Aorta (tissue), 5 donors: Measurements from ENCODE around the gene CFAP73. TPM values are rescaled to one million over a fixed set of nuclear protein-coding genes. Genes with fewer than 3 reads are reported as not detected.
"Not testable (repeated sequence)": the region's sequence is repeated elsewhere in the genome, so short reads cannot be mapped to it uniquely, and the experiment has no call there.

Experiments
- ATAC-seq: fragments of 200-7000 bp; cut with Tn5 transposase; one replicate; pipeline ENCODE4 v1.9.1; 2022; ENCODE audit warnings: moderate library complexity; ENCODE audit not compliant: low FRiP score
- DNase-seq, 2 donors: peaks; one replicate each; pipeline ENCODE4 v3.0.0-alpha.2; 2020
- H3K27ac ChIP-seq, 2 donors: one replicate each; pipeline ENCODE4 v1.5.1; 2013; ENCODE audit warnings: low read length in 2 of 2, mild to moderate bottlenecking in 2 of 2, moderate library complexity in 2 of 2, control low read depth in 1 of 2, inconsistent platforms in 1 of 2, low read depth in 1 of 2
- H3K27me3 ChIP-seq, 2 donors: one replicate each; pipeline ENCODE4 v1.6.1; 2013; ENCODE audit warnings: control low read depth in 1 of 2, low read length in 1 of 2, mild to moderate bottlenecking in 1 of 2, moderate library complexity in 1 of 2; ENCODE audit not compliant: insufficient read depth in 2 of 2, control insufficient read depth in 1 of 2
- H3K36me3 ChIP-seq, 2 donors: one replicate each; pipeline ENCODE4 v1.6.1; 2013; ENCODE audit warnings: control low read depth in 1 of 2, low read length in 1 of 2, mild to moderate bottlenecking in 1 of 2; ENCODE audit not compliant: insufficient read depth in 2 of 2, control insufficient read depth in 1 of 2
- H3K4me1 ChIP-seq, 2 donors: one replicate each; pipeline ENCODE4 v1.6.1; 2013; ENCODE audit warnings: low read length in 2 of 2, control low read depth in 1 of 2, mild to moderate bottlenecking in 1 of 2, moderate library complexity in 1 of 2; ENCODE audit not compliant: insufficient read depth in 2 of 2, control insufficient read depth in 1 of 2
- H3K4me3 ChIP-seq, 2 donors: one replicate each; pipeline ENCODE4 v1.5.1; 2013; ENCODE audit warnings: low read length in 2 of 2, control low read depth in 1 of 2, mild to moderate bottlenecking in 1 of 2
- H3K9me3 ChIP-seq: one replicate; pipeline ENCODE4 v1.6.1; 2013; ENCODE audit warnings: mild to moderate bottlenecking, low read length; ENCODE audit not compliant: control insufficient read depth
- WGBS, 2 donors: extraction: QIAGEN DNeasy Blood & Tissue Kit; methylation state at CpG; one replicate each; pipeline ENCODE4 v1.1.7; 2013; 5-methylcytosine and 5-hydroxymethylcytosine counted together
- intact Hi-C, 2 donors: fragments of 100-400 bp; cut with DNase I; formaldehyde crosslinking; loops; one replicate each; pipeline versions ENCODE4 v1.14.2 to v1.15.0; 2022
- polyA plus RNA-seq, 2 donors: library from polyadenylated mRNA; stranded (reverse); fragments of 200-250 nt; gene quantifications; one replicate each; pipeline ENCODE4 v1.2.3, GENCODE V29; 2013
- total RNA-seq, 2 donors: library from RNA; stranded (reverse); fragmentation: NEBNext Ultra II Directional; extraction: Animal tissue kit (Norgen Biotek cat#: 25700); gene quantifications; one replicate each; pipeline ENCODE4 v1.2.1, GENCODE V29; 2021
- donor health status: healthy with polysubstance abuse.
- donor health status: Bipolar disorder and iron deficiency.
- donor health status: DM: no; HTN: no; CAD: no.
- donor health status: DM: no; HTN: no; CAD: no.
- donor health status: DM: yes; HTN: yes; CAD: no.

CFAP73 gene
- total and polyA plus RNA-seq, 4 donors, result 0.10 TPM; not detected in 3

DNA sequence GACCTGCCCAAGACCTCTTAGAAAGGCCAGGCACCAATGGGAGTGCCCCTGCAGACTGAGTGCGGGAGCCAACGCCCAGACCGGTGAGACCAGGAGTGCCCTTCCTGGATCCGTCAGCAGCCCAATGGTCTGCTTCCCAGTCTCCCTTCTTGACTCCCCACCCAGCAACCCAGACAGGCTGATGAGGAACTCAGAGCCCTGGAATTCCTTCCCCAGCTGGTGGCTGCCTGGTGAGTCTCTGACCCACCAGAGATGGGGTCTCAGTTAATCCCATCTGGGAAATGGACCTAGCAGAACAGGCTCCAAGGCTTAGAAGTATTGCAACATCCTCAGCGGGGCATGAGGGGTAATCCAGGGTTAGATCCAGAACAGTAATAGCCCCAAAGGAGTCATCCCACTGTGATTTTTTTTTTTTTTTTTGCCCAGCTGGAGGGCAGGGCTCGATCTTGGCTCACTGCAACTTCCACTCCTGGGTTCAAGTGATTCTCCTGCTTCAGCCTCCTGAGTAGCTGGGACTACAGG, 12.5 kb upstream of the CFAP73 start:
- no peak overlapping the region for H3K27ac ChIP-seq
- WGBS, 2 donors, result 83 to 86% methylated on average over 6 of the region's 6 CpGs

DNA sequence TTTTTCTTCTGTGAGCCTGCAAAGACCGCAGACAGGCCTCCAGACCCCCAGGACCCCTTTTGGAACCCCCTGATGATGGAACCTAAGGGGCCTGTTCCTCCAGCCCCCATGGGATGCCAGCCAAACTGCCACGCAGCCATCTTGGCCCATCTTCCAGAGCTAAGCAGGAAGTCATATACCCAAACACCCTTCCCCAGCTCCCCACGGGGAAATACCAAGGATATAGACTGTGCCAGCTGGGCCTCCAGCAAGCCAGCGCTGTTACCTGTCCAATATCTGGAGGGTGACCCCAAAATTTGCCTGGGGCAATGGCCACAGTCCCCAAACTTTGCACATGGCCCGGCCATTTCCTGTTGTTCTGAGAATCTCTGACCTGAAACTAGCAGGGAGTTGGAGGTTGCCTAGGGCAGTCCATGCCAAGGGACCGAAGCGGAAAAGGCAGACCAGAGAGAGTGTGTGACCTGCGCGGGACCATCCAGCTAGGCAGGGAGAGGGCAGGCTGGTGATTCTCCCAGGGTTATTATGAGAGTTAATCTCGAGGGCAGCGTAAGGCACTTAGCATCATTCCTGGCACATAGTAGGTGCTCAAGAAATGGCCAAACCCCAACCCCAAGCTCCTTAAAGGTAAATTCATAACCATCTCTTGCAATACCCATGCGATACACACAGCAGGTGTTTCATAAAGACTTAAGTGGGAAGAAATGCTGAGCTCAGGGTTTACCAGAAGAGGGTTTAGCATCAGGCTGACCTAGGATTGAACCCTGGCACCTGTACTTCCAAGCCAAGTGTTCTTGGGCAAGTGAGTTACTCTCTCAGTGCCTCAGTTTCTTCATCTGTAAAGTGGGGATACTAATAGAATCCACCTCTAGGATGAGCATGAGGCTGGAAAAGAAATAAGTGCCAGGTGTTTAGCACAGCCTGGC, 11.4 kb upstream of the CFAP73 start:
- 83 to 84% methylated on average over 12 of the region's 12 CpGs for WGBS, 2 donors
- DNase-seq, result peak in 1 of 2 donors; percentile 45
- Histone ChIP-seq H3K9me3 (no peaks in the 10 kb centered on the region), H3K27ac (no peak overlapping the region), H3K4me1 (no peaks in the 10 kb centered on the region), H3K27me3 (no peaks in the 10 kb centered on the region), H3K4me3 (no peak overlapping the region), H3K36me3 (no peaks in the 10 kb centered on the region)
- intact Hi-C loops, result no loop called here
- no peak for ATAC-seq

More for the DNA sequence above, 12.5 kb upstream of the CFAP73 start:
- no peaks in the 10 kb centered on the region for H3K9me3 ChIP-seq
- no peaks in the 10 kb centered on the region for H3K36me3 ChIP-seq
- intact Hi-C loops, result no loop called here
- H3K27me3 ChIP-seq, result no peaks in the 10 kb centered on the region
- H3K4me3 ChIP-seq, result no peak overlapping the region
- no peak for ATAC-seq
- DNase-seq, result peak in 1 of 2 donors; percentile 40
- no peaks in the 10 kb centered on the region for H3K4me1 ChIP-seq

- 77 to 81% methylated on average over 3 of the region's 3 CpGs for WGBS, 2 donors
- H3K27ac ChIP-seq, result no peak overlapping the region
- no peaks in the 10 kb centered on the region for H3K9me3 ChIP-seq
- no peak overlapping the region for H3K4me3 ChIP-seq
- ATAC-seq (no peak), DNase-seq (peak in 1 of 2 donors; percentile 54)
- no peaks in the 10 kb centered on the region for H3K4me1 ChIP-seq
- no peaks in the 10 kb centered on the region for H3K27me3 ChIP-seq
- intact Hi-C loops, result no loop called here
- H3K36me3 ChIP-seq, result no peaks in the 10 kb centered on the region
Measured at GRCh38 chr12:113138826-113139225, 10.7 kb upstream of the CFAP73 start.

- WGBS, 2 donors, result 76 to 88% methylated on average over 7 of the region's 7 CpGs
- Histone ChIP-seq H3K36me3 (no peaks in the 10 kb centered on the region), H3K4me1 (no peaks in the 10 kb centered on the region), H3K9me3 (no peaks in the 10 kb centered on the region), H3K4me3 (no peak overlapping the region), H3K27ac (no peak overlapping the region), H3K27me3 (no peaks in the 10 kb centered on the region)
- ATAC-seq, result no peak
- peak in 1 of 2 donors; percentile 22 for DNase-seq
- intact Hi-C loops, result no loop called here
Measured at GRCh38 chr12:113140706-113141105, 8.8 kb upstream of the CFAP73 start.

DNA sequence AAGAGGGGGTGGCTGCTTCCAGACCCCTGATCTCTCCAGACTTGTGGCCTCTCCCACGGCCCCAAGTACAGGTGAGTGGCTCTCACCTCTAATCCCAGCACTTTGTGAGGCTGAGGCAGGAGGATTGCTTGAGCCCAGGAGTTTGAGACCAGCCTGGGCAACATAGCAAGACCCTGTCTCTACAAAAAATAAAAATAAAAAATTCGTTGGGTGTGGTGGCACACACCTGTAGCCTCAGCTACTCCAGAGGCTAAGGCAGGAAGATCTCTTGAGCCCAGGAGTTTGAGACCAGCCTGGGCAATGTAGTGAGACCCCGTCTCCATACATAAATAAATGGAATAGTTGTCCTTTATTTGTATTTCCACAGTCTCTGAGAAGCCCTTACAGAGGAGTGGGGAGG, 7.8 kb upstream of the CFAP73 start:
- 78 to 79% methylated on average over 3 of the region's 3 CpGs for WGBS, 2 donors
- H3K27me3 ChIP-seq, H3K4me1 ChIP-seq, ATAC-seq, H3K36me3 ChIP-seq, H3K4me3 ChIP-seq, DNase-seq, intact Hi-C loops, H3K9me3 ChIP-seq, H3K27ac ChIP-seq: not testable (repeated sequence)

GRCh38 chr12:113142173-113142885, 7.2 kb upstream of the CFAP73 start:
- no peak overlapping the region for H3K4me3 ChIP-seq
- WGBS, 2 donors, result 58 to 60% methylated on average over 17 of the region's 17 CpGs
- H3K9me3 ChIP-seq, result no peaks in the 10 kb centered on the region
- no peaks in the 10 kb centered on the region for H3K36me3 ChIP-seq
- no peak for ATAC-seq
- H3K27ac ChIP-seq, result no peak overlapping the region
- intact Hi-C loops, result no loop called here
- peak; percentile 70 to 80 for DNase-seq
- H3K4me1 ChIP-seq, result no peaks in the 10 kb centered on the region
- no peaks in the 10 kb centered on the region for H3K27me3 ChIP-seq

GRCh38 chr12:113142886-113143332, 6.6 kb upstream of the CFAP73 start:
- H3K36me3 ChIP-seq, result no peaks in the 10 kb centered on the region
- no peaks in the 10 kb centered on the region for H3K9me3 ChIP-seq
- H3K27me3 ChIP-seq, result no peaks in the 10 kb centered on the region
- ATAC-seq, result no peak
- 79 to 88% methylated on average over 5 of the region's 5 CpGs for WGBS, 2 donors
- no peaks in the 10 kb centered on the region for H3K4me1 ChIP-seq
- H3K27ac ChIP-seq, result no peak overlapping the region
- intact Hi-C loops, result no loop called here
- no peak overlapping the region for H3K4me3 ChIP-seq
- peak in 1 of 2 donors; percentile 53 for DNase-seq

GRCh38 chr12:113143959-113144358, 5.6 kb upstream of the CFAP73 start:
- Histone ChIP-seq H3K9me3 (no peaks in the 10 kb centered on the region), H3K27me3 (no peaks in the 10 kb centered on the region), H3K4me1 (no peaks in the 10 kb centered on the region), H3K36me3 (no peaks in the 10 kb centered on the region), H3K27ac (no peak overlapping the region), H3K4me3 (no peak overlapping the region)
- DNase-seq (no peak), ATAC-seq (no peak)
- intact Hi-C loops, result no loop called here
- WGBS, 2 donors, result 92 to 93% methylated on average over 8 of the region's 8 CpGs
